GM19455 (cell line): ENCODE data around the gene SMC2.

ENCODE experiments used
- ATAC-seq: cut with Tn5 transposase; IDR thresholded peaks from one replicate; pipeline ENCODE4 v1.9.1; 2021; ENCODE audit not compliant: unreplicated experiment

SMC2 gene

DNA sequence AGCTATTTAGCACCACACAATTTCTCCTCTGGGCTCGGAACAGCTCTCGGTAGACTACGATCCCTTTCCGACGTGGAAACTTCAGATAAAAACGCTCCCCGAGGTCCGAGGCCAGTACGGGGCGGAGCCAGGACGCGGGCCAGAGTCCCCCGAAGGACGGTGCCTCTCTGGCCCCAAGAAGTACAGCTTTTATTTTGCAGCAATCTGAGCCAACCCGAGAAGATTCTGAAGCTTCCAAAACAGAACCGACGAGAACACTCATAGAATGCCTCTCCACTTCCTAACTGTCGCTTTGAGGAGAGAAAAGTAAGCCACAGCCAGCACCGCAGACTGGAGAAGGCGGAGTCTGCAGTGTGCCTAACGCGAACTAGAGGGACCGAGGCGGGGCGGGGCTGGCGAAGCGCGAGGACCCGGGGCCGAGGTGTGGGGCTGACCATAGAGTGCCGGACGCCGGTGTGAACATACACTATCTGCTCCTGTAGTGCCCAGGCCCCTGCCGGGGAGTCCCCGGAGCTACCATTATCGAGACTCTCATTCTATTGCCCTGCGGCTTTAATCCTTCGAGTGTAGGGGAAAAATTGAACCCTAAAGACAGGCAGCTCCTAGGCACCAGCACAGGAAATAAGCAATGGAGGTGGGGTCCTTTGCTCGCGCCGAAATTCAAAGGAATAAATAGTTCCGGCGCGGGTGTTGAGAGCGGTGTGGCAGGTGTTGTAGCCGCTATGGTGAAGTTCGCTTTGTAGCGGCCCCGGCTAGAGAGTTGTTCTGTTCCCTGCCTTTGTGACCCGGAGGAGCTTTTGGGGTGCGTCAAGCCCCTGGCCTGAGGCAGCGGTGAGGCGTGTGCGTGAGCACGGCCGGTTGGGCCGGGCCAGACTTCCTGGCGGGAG is at the start of gene SMC2:
SMC2 (plus strand) TSS at position 663 of the 887 bp plus-strand sequence. CDS start 1,076 bp downstream, outside the sequence.
- peak; percentile 93 for ATAC-seq

DNA sequence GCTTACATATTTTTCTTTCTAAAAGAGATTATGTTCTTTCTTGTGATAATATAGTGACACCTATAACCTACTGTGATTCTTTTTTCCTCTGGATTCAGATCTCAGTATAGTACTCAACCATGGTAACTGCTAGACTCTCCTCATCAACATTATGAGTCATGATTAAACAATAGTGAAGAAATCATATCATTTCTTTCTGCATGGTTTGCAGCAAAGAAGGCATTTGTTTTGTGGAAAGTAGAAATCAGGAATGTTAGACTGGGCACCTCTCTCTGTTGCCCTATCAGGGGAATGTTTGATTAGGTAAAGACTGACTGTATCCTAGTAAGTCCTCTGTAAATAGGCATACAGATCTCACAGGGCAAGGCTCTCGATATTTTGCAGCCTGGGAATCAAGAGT is 25.6 kb upstream of the SMC2 start:
- ATAC-seq = no peak

- ATAC-seq = no peak
Measured at GRCh38 chr9:104069288-104069687, 24.8 kb upstream of the SMC2 start.

GRCh38 chr9:104071589-104071988 is 22.5 kb upstream of the SMC2 start:
- ATAC-seq = no peak

- no peak for ATAC-seq
Measured at GRCh38 chr9:104073098-104073769, 20.9 kb upstream of the SMC2 start.

DNA sequence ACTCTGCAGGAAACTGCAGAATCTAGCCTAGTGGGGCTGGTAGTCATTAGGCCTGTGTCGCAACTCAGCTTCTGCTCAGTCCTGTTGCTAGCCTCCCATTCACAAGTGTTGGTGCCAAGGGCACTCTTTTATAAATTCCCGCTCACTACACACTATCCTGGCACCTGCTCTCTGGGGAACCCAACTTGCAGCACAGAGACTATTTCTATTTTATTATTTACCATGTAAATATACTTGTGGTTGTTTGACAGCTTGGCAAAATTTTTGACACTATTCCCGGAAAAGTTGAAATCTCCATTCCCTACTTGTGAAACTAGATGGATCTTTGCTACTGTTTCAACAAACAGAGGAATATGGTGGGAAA is 20.4 kb upstream of the SMC2 start:
- no peak for ATAC-seq

- no peak for ATAC-seq
Measured at GRCh38 chr9:104074876-104075275, 19.2 kb upstream of the SMC2 start.

DNA sequence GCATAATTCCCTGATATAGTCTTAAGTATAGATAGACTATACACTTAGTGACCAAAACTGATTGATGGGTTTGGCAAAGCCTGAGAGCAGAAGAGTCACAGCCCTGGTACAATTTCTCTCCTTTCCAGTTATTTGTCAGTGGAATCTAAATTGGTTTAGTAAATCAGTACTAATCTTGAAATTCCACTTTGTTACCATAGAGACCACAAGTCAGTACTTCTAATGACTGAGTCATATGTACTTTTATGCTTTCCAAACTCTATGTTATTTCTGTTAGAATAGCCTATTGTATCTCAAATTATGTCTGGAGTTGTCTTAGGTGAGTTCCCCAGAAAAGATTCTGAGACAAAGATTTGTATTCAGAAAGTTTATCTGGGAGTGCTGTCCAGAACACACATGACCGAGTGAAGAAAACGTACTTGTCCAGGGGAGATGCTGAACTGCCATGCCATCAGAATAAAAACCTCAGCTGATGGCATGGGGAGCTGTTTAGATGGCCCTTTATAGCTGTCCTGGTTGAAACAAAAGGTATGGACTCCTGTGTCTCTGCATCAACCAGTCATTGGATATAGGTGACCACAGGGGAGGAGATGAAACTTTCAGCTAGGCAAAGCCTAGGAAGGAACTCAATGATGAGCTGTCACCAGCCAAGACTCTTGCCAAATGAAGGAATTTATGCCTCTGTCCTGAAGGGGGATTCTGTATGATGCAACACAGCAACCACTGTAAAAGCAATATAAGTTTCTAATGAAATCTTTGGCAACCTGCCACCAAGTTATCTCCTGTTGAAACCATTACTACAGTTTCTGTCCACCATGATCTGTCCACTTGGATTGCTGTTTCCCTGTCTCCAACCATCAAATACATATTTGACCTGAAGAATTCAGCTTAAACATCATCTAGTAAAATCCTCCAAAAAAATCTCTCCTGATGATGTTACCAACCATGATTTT is 18.0 kb upstream of the SMC2 start:
- ATAC-seq = no peak

DNA sequence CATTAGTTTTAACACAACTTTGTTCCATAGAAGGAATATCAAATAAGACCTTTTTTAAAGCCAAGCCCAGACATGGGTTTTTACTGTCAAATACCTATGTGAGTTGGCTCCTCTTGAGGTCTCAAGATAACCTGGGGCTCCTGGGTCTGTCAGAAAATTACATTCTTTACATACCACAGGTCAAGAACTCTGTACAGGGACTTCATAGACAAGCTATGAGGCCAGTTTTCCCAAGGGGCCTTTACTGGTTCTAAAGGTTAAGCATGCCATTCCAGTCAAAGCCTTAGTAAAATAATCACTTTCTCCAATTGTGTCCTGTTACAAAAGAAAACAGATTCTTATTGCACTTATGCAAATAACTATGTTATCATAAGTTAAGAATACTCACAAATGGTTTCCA is 15.5 kb upstream of the SMC2 start:
- ATAC-seq = no peak

DNA sequence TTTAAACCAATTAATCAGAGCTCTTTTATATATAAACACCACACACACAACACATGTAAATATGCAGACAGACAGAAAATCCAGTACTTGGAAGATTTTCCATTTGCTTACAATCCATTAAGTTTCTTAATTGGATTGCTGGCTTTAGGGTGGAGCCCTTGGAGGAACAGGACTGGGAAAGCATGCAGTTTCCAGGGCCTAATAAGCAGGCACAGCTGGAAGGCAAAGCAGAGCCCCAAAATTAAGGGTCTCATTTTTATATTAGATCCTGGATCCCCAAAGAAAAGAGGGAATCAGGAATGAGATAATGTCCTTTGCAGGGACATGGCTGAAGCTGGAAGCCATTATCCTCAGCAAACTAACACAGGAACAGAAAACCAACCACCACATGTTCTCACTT is 13.1 kb upstream of the SMC2 start:
- no peak for ATAC-seq

- ATAC-seq = no peak
Measured at GRCh38 chr9:104082168-104082567, 11.9 kb upstream of the SMC2 start.

- no peak for ATAC-seq
Measured at GRCh38 chr9:104085525-104085924, 8.6 kb upstream of the SMC2 start.

- ATAC-seq = no peak
Measured at GRCh38 chr9:104087894-104088293, 6.2 kb upstream of the SMC2 start.

DNA sequence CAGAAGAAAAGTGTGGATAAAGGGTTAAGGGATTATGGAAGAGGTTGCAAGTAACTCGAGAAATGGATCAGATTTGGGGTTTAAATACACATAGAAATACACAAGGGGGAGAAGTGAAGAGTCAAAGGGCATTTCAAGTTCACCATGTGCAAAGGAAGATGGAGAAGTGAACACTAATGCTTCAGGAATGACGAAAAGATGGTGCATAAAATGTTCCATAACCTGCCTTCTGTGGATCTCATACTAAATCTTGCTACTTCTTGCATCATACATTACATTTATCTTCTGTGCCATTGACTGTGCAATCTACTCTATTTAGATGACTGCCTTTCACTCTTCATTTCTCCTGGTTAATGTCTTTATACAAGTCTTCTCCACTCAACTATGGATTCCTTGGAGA is 5.7 kb upstream of the SMC2 start:
- no peak for ATAC-seq

DNA sequence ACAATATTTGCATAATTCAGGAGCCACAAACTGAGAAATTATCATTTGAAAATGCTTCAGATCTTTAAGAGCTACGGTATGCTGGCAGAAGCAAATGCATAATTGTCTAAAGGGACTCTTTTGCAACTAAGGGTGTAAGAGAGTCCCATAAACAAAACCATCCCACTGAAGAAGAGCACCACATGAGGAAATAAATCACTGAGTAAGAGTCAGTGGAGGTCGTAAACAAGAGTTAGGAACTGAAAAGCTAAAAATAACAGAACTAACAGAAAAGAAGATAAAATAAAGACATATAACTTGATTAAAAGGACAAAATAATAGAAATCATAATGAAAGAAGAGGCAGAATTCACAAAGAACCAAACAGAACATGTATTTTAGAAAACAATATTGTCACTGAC is 3.5 kb upstream of the SMC2 start:
- no peak for ATAC-seq

- no peak for ATAC-seq
Measured at GRCh38 chr9:104091116-104091515, 3.0 kb upstream of the SMC2 start.

GRCh38 chr9:104091708-104092107 is 2.4 kb upstream of the SMC2 start:
- no peak for ATAC-seq

DNA sequence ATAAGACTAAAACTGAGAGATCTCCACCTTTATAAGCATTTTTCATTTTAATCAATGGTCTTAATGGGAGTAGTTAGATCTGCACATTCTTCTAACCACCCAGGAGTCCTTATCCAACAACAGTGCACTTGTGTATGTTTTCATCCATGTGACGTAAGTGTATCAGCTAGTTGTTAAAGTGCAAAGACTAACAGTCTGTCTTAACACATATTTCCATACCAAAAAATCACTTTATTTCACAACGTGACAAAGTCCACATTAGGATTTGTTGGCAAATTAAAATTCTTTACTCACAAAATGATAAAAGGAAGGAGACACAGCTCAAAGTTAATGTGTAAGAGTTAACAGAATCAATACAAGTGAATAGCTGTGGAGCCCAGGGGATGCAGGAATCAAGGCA is 1.9 kb upstream of the SMC2 start:
- ATAC-seq = no peak

DNA sequence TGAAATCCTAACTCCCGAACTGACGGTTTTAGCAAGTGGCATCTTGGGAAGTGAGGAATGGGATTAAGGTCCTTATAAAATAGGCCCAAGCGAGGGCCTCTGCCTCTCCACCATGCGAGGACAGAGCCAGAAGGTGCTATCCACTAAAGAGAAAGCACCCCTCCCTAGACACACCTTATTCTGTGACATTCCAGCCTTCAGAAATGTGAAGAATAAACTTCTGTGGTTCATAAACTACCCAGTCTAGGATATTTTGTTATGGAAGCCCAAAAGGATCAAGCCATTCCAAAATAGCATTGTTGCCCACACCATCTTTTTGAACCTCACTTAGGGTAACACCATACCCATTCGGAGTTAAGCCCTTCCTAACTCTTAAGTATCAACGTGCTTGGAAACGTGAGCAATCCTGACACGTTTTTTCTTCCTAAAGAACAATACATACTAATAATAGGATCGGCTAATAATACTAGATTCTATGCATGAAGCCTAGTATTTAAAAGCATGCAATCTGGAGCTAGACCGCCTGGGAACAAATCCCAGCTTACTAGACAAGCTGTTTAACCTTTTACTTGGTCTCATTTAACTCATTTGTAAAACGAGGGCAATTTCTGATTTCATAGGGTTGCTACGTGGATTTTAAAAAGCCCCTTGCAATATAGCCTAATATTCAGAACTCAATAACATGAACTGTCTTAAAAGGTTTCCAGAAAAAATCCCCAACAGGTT is 1.1 kb upstream of the SMC2 start:
- ATAC-seq = no peak

DNA sequence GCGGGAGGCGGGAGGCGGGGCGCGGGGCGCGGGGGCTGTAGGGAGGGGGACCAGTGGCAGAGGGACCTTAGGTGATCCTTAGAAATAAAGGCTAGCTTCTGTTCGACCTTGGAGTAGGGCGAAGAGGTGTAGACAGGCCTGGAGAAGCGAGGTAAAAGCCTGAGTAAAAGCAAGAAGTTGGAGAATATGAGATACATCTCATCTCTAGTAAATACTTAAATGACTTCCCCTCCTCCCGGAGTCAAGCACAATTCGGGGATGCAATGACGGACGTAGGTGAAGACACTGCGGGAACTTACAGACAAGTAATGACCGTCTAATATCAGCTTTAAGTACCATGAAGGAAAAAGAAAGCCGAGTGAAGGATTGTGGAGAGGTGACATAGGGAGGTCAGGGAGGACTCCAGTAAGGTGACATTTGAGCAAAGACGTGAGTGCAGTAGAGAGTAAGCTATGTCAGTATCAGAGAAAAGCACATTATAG is 466 bp downstream of the SMC2 start:
- ATAC-seq = peak; percentile 5

DNA sequence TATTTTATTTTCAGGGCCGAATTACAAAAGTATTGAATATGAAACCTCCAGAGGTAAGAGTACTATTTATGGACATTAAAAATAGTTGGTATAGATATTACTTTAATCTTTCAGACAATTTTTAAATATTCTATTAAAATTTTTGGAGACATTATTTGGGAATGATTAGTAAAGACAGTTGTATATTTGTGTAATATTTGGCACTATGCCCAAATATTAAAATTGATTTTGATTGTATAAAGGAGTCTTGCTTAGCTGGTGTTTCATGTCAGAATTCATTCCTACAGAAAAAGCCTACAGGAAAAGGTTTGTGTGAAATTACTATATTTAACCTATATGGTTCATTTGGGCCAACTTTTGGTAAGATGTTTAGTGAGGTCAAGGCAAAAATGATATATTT is 5.5 kb downstream of the SMC2 start:
- no peak for ATAC-seq
